NT2/D1 (cell line): ENCODE data around the gene GOLGA8Q.
"Not testable (repeated sequence)": the region's sequence is repeated elsewhere in the genome, so short reads cannot be mapped to it uniquely, and the experiment has no call there.

Source experiments
- DNase-seq: peaks from one replicate; pipeline ENCODE4 v3.0.0-alpha.2; 2011; ENCODE audit warnings: low read depth, low spot score
- H3K27me3 ChIP-seq: 2 replicates; pipeline ENCODE4 v1.6.0; 2011; ENCODE audit warnings: mild to moderate bottlenecking; ENCODE audit not compliant: insufficient read length, insufficient read depth
- H3K36me3 ChIP-seq: 2 replicates; pipeline ENCODE4 v1.6.1; 2011; ENCODE audit warnings: mild to moderate bottlenecking, low read length, mixed read lengths; ENCODE audit not compliant: insufficient read depth, insufficient read length
- H3K4me1 ChIP-seq: 2 replicates; pipeline ENCODE4 v1.5.1; 2011; ENCODE audit not compliant: insufficient read depth, insufficient read length
- H3K4me3 ChIP-seq: 2 replicates; pipeline ENCODE4 v1.5.1; 2011; ENCODE audit warnings: low read depth; ENCODE audit not compliant: insufficient read length
- H3K9ac ChIP-seq: 2 replicates; pipeline ENCODE4 v1.6.0; 2011; ENCODE audit warnings: low read depth; ENCODE audit not compliant: insufficient read length
- H3K9me3 ChIP-seq: 2 replicates; pipeline ENCODE4 v1.5.1; 2011; ENCODE audit warnings: mild to moderate bottlenecking, low read length; ENCODE audit not compliant: insufficient read depth

The GOLGA8Q gene

GRCh38 chr15:30551750-30552149, at the start of gene GOLGA8Q:
Gene GOLGA8Q (plus strand): TSS chr15:30552050. CDS start chr15:30552078, 28 bp downstream.
- not testable (repeated sequence) for DNase-seq, H3K9me3 ChIP-seq, H3K4me1 ChIP-seq, H3K27me3 ChIP-seq, H3K9ac ChIP-seq, H3K36me3 ChIP-seq, H3K4me3 ChIP-seq

- DNase-seq, H3K4me3 ChIP-seq, H3K36me3 ChIP-seq, H3K4me1 ChIP-seq, H3K9me3 ChIP-seq, H3K27me3 ChIP-seq, H3K9ac ChIP-seq: not testable (repeated sequence)
These were observed 48.7 kb upstream of the GOLGA8Q start for GRCh38 chr15:30502904-30503781.

- not testable (repeated sequence) for H3K36me3 ChIP-seq, H3K9me3 ChIP-seq, DNase-seq, H3K27me3 ChIP-seq, H3K4me3 ChIP-seq, H3K9ac ChIP-seq, H3K4me1 ChIP-seq
These were observed 47.5 kb upstream of the GOLGA8Q start for GRCh38 chr15:30504162-30504843.

GRCh38 chr15:30514545-30514944, 37.3 kb upstream of the GOLGA8Q start:
- not testable (repeated sequence) for H3K4me1 ChIP-seq, H3K27me3 ChIP-seq, H3K36me3 ChIP-seq, H3K9ac ChIP-seq, DNase-seq, H3K9me3 ChIP-seq, H3K4me3 ChIP-seq

GRCh38 chr15:30523453-30524243, 28.2 kb upstream of the GOLGA8Q start:
- not testable (repeated sequence) for H3K36me3 ChIP-seq, H3K4me1 ChIP-seq, H3K4me3 ChIP-seq, H3K9ac ChIP-seq, DNase-seq, H3K27me3 ChIP-seq, H3K9me3 ChIP-seq

GRCh38 chr15:30525912-30526311, 25.9 kb upstream of the GOLGA8Q start:
- H3K4me3 ChIP-seq, H3K36me3 ChIP-seq, H3K27me3 ChIP-seq, H3K9ac ChIP-seq, H3K9me3 ChIP-seq, DNase-seq, H3K4me1 ChIP-seq: not testable (repeated sequence)

- H3K9me3 ChIP-seq, H3K4me3 ChIP-seq, H3K27me3 ChIP-seq, H3K9ac ChIP-seq, H3K36me3 ChIP-seq, H3K4me1 ChIP-seq, DNase-seq: not testable (repeated sequence)
These were observed 22.8 kb upstream of the GOLGA8Q start for GRCh38 chr15:30529049-30529448.

- not testable (repeated sequence) for H3K27me3 ChIP-seq, H3K4me1 ChIP-seq, H3K36me3 ChIP-seq, H3K9ac ChIP-seq, DNase-seq, H3K4me3 ChIP-seq, H3K9me3 ChIP-seq
These were observed 15.1 kb downstream of the GOLGA8Q start for GRCh38 chr15:30566949-30567348.

- not testable (repeated sequence) for DNase-seq, H3K9me3 ChIP-seq, H3K9ac ChIP-seq, H3K27me3 ChIP-seq, H3K4me3 ChIP-seq, H3K4me1 ChIP-seq, H3K36me3 ChIP-seq
These were observed 21.2 kb downstream of the GOLGA8Q start for GRCh38 chr15:30573012-30573491.

- not testable (repeated sequence) for H3K4me3 ChIP-seq, H3K9ac ChIP-seq, H3K9me3 ChIP-seq, H3K4me1 ChIP-seq, DNase-seq, H3K36me3 ChIP-seq, H3K27me3 ChIP-seq
These were observed 27.6 kb downstream of the GOLGA8Q start for GRCh38 chr15:30579394-30579970.

- not testable (repeated sequence) for H3K36me3 ChIP-seq
These were observed 28.9 kb downstream of the GOLGA8Q start for GRCh38 chr15:30580716-30581115.

More at GRCh38 chr15:30580716-30581115, 28.9 kb downstream of the GOLGA8Q start:
- not testable (repeated sequence) for H3K27me3 ChIP-seq, H3K4me1 ChIP-seq, DNase-seq, H3K9ac ChIP-seq, H3K9me3 ChIP-seq, H3K4me3 ChIP-seq
